A673 (cell line): ENCODE data around the gene FAM32A.

Source experiments
- CTCF ChIP-seq: fragments of 300-800, 200-600 bp; sonication (generic); conservative IDR thresholded peaks from 2 replicates; pipeline ENCODE4 v1.5.1; 2017; ENCODE audit warnings: low read depth, mild to moderate bottlenecking, antibody characterized with exemption, low read length, moderate library complexity, mixed read lengths
- EZH2 ChIP-seq: fragments of 200-600 bp; sonication (generic); IDR thresholded peaks from 2 replicates; pipeline ENCODE4 v1.6.1; 2017; ENCODE audit warnings: borderline replicate concordance, low read depth, mild to moderate bottlenecking, mixed read lengths, antibody characterized with exemption, low read length; ENCODE audit not compliant: poor library complexity, severe bottlenecking

DNA sequence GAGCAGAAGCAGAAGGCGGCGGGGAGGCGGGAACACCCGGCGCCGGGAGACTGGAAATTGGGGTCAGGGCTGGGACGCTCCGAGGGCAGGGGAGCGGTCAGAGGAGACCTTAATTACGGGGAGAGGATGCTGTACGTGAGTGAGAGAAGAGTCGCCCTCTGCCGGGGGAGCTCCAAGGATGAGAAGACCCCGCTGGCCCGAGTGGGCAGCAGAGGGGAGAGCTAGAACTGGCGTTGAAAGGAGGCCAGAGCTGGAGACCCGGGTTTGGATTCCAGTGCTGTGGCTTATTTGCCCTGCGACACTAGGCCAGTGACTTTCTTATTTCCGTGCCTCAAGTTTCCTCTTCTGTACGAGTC is 536 bp downstream of the FAM32A start:
- TF ChIP-seq CTCF: peak; percentile 48
- TF ChIP-seq EZH2: no peak
